GM12801 (cell line): ENCODE results near the gene LRP5.

ENCODE experiments used
- CTCF ChIP-seq: IDR thresholded peaks from one replicate; pipeline ENCODE4 v1.5.1; 2011; ENCODE audit warnings: control low read depth; ENCODE audit not compliant: insufficient read length; ENCODE audit errors: extremely low read depth

Gene LRP5

GRCh38 chr11:68381716-68382115, 69.3 kb downstream of the LRP5 start:
- no peak for TF ChIP-seq CTCF

- no peak for TF ChIP-seq CTCF
These were observed 70.1 kb downstream of the LRP5 start for GRCh38 chr11:68382358-68382998.

GRCh38 chr11:68383976-68384501, 71.6 kb downstream of the LRP5 start:
- TF ChIP-seq CTCF: no peak

- TF ChIP-seq CTCF: no peak
These were observed 72.2 kb downstream of the LRP5 start for GRCh38 chr11:68384530-68385081.

- no peak for TF ChIP-seq CTCF
These were observed 72.7 kb downstream of the LRP5 start for GRCh38 chr11:68385128-68385527.

- TF ChIP-seq CTCF: no peak
These were observed 74.1 kb downstream of the LRP5 start for GRCh38 chr11:68386331-68386978.

GRCh38 chr11:68387840-68388239, 75.4 kb downstream of the LRP5 start:
- no peak for TF ChIP-seq CTCF
